ENCODE data around the gene EDN1.
"Not testable (repeated sequence)": the region's sequence is repeated elsewhere in the genome, so short reads cannot be mapped to it uniquely, and the experiment has no call there.

The EDN1 gene

GRCh38 chr6:12328701-12329100, 38.5 kb downstream of the EDN1 start:
- no peak for DNase-seq

- DNase-seq = no peak
Observed at GRCh38 chr6:12331474-12331873, 41.3 kb downstream of the EDN1 start.

DNA sequence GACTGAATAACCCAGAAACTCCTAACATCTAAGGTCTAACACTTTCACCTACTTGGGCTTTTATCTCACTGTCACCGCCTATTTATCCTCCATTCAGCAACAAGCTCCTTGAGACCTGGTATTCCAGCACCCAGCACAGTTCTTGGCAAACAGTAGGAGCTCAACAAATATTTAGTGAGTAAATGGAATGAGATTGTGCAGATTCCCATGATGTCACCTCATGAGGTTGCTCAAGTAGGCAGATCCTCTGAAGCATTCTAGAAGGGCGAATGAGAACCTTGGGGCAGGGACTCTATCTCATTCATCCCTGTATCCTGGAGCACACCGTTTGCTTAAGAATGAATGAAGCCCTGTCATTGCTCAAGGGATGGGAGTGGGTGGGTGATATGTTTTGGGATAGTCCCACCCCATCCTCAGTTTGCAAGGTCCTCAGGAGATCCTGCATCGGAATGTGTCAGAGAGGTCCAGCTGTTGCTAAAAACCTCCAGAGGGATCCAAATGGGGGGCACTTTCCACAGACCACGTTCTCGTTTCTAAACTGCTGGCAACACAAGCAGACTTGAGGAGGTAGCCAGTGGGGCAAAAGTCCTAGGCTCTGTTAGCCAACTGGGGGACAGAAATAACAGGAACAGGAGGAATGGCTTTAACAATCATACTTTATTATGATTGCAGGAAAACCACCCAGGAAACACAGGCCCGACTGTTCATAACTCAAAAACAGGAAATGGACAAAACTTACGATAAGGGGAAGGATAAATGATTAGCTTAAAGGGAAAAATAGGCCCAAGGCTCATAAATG, 42.0 kb downstream of the EDN1 start:
- DNase-seq = peak; percentile 37

- DNase-seq = not testable (repeated sequence)
Observed at GRCh38 chr6:12332750-12333079, 42.6 kb downstream of the EDN1 start.

DNA sequence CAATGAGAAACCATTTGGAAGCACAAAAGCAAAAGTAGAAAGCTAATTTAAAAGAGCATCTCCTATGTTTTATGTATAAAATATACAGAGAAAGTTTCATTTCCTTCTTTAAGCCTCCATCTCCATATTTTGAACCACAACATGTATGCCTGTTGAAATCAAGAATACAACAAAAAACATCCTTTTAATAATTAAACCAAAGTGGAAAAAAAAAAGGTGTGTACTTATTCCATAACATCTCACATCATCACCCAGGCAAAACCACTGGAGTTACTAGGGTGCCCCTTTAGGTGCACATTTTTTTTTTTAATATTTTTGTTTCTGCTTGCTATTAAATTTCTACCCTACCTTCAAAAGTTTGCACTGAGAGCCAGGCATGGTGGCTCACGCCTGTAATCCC, 43.0 kb downstream of the EDN1 start:
- no peak for DNase-seq

GRCh38 chr6:12334526-12335130, 44.5 kb downstream of the EDN1 start:
- no peak for DNase-seq

- no peak for DNase-seq
Observed at GRCh38 chr6:12335131-12335527, 45.0 kb downstream of the EDN1 start.

DNA sequence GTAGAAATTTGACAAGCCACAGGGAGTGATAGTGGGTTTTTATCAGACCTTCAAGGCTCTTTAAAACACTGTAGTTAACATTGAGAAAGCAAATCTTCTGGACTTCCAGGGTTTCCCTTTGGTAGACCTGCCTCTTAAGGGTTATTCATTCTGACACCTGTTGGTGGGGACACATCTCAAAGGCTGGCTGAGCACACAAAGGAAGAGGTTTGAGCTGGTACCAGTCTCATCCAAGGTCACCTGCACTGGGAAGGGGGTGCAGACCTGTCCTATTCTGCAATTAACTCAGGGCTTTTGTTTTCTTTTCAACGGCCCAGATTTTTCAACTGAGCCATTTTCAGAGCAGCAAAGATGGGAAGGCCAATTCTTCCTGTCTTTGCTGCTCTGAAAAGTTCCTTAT, 45.6 kb downstream of the EDN1 start:
- no peak for DNase-seq

DNA sequence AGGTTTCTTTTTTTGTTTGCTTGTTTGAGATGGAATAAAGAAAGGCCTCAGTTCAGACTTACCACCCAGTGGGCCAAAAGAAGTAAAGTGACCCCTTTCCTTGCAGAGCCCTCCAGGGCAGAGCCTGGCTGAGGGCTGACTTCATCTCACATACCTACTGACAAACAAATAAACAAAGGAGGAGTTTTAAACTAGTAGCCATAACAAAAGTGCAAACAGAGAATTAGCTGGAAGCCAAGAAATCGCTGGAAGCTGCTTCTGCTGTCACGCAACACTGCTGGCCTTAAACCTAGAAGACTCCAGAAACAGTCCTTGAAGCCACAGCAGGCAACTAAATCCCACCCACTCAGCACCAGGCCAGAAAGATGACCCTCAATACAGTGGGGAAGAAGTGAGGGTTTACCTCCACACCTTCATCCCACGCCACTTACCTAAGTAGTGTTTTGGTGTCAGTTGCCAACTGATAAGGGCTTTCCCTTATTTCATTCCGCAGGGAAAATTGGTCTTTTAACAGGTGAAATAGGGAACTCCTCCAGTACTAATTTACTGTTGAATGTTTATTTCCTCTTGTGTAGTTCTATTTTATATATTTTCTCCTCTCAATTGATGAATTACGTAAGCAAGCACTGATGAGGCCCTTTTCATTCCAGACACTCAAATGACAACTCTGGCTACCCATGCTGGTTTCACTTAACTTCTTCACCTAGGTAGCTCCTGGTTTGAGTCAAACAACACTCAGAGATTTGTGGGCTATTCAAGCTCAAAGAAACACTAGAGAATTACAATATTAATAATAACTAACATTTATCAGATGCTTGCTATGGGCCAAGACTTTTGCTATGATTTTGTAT, 46.2 kb downstream of the EDN1 start:
- DNase-seq = no peak

GRCh38 chr6:12339022-12339421, 48.9 kb downstream of the EDN1 start:
- no peak for DNase-seq

GRCh38 chr6:12339808-12340487, 49.8 kb downstream of the EDN1 start:
- no peak for DNase-seq

GRCh38 chr6:12340488-12340818, 50.3 kb downstream of the EDN1 start:
- DNase-seq = no peak

DNA sequence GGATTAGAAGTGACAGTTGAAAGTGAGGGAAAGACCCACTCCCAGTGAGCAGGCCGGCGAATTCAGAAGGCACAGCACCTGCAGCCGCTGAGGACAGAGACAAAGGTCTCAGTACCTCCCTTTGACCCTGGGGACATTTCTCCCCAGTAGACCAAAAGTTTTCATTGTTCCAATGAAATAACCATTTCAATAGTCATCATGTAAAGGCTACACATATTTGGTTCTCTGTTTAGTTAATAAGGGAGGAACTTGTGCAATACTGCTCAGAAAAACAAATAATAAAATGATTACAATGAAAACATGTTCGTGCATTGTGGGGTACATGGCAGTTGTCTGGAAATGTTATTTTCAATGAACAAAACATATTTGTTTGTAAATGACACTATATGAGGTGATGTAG, 52.5 kb downstream of the EDN1 start:
- no peak for DNase-seq

- no peak for DNase-seq
Observed at GRCh38 chr6:12343122-12343439, 52.9 kb downstream of the EDN1 start.

DNA sequence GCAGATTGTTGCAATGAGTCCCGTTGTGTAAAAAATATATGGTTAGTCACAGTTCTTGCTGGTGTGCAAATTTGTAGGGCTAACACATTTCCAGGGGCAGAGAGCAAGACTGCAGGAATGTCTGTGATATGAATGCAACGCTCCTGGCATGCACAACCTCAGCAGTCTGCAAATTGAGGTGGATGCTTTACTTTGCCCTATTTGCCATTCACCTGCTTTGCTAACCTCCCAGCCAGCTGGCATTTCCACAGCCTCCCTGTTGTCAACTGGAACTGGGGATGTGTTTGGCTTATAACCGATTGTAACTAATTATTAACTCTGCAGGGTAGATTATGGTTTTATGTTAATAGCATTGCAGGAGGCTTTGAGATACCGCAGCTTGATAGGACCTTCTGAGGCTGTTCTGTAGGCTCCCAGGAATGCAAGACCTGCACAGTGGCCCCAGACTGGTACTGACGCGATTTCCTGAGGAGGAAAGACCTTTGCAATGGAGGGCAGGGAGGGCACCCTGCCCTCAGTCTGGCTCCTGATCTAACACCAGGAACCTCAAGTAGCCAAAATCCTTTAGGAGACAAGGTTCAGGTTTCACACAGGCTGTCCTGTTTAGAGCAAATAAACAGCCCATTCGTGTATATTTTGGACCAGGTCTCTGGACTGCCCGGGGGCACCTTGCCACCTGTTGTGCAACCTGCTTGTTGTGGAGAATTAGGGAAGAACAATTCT, 53.4 kb downstream of the EDN1 start:
- DNase-seq = peak; percentile 35

- DNase-seq = no peak
Observed at GRCh38 chr6:12344296-12344695, 54.1 kb downstream of the EDN1 start.

DNA sequence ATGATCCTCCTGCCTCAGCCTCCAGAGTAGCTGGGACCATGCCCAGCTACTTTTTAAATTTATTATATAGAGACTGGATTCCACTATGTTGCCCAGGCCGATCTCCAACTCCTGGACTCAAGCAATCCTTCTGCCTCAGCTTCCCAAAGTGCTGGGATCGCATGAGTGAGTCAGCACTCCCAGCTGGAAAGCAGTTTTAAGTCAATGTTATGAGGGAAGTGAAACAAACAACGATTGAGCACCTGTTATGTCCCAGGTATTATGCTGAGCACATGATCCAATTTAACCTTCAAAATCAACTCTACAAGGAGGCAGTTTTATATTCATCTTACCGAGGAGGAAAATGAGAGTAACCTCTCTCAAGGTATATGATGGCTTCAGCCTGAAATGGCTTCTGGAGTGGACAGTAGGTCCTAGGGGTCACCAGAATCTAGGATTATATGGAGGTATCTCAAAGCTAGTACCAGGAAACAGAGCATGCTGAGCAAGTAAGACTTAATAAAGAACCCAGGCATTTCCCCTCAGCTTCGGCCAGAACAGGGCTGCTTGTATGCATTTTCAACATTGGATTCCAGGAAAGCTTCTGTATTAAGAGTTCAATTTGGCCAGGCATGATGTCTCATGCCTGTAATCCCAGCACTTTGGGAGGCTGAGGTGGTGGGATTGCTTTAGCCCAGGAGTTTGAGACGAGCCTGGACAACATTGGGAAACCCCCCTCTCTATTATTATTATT, 55.0 kb downstream of the EDN1 start:
- no peak for DNase-seq

GRCh38 chr6:12345694-12346058, 55.5 kb downstream of the EDN1 start:
- DNase-seq = no peak

Data from EL (cell line).